CD1c-positive myeloid dendritic cell (primary cell): Measurements from ENCODE around the gene TCEAL7.
A peak's percentile ranks its signal among the peaks of the same experiment; 100 is the strongest.
"Not testable (repeated sequence)": the region's sequence is repeated elsewhere in the genome, so short reads cannot be mapped to it uniquely, and the experiment has no call there.

Experiments
- DNase-seq: peaks from one replicate; pipeline ENCODE4 v3.0.0-alpha.2; 2016; ENCODE audit errors: extremely low spot score

The TCEAL7 gene, protein sequence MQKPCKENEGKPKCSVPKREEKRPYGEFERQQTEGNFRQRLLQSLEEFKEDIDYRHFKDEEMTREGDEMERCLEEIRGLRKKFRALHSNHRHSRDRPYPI

DNA sequence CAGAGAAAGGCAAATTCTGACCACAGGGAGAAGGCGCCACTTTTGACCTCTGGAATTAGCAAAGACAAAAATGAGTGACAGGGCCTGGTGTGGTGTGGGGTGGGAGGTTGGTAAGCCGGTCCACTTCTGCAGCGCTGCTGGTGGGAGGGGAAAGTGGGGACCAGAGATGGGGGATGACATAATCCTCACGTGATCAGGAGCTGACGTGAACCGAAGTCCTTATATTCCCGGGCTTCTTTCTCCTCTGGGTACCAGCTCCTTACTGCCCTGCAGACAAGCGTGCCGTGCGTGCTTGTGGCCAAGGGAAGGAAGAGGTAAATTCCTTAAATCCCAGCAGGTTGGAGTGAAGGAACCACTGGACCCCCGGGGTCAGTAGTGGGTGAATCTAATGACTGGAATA, at the start of gene TCEAL7:
TCEAL7 (plus strand) TSS at position 249 of the 400 bp plus-strand sequence. CDS start 1,165 bp downstream, outside the sequence.
- DNase-seq: no peak

DNA sequence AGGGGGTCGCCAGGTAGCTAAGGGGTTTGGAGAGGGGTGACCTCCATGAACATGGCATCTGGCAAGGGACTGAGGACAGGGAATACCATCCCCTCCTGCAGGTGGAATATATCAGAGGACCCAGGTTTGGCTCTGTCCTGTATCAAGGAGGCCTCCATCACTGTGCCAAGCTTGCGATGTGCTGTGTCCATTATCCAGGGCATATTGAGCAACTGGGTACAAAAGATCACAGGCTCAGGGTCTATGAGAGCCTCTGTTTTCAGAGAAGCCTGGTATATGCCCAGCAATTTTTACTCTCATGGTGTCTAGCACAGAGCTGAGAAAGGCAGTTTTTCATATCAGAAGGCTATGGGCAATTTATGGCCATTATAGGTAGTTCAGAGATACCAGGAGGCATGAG, 36.9 kb upstream of the TCEAL7 start:
- no peak for DNase-seq

DNA sequence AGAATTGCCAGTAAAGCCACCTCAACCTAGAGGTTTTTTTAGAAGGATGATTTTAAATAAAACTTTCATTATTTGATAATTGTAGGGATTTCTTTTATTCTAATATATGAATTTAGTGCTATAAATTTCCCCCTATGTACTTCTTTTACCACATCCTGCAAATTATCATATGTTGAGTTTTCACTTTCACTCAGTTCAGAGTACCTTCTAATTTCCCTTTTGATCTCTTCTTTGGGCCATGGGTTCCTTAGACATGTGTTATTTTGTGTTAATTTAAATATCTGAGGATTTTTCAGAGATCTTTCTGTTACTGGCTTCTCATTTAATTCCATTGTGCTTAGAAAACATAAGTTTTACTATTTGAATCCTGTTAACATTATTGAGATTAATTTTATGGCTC, 25.3 kb upstream of the TCEAL7 start:
- DNase-seq: no peak

DNA sequence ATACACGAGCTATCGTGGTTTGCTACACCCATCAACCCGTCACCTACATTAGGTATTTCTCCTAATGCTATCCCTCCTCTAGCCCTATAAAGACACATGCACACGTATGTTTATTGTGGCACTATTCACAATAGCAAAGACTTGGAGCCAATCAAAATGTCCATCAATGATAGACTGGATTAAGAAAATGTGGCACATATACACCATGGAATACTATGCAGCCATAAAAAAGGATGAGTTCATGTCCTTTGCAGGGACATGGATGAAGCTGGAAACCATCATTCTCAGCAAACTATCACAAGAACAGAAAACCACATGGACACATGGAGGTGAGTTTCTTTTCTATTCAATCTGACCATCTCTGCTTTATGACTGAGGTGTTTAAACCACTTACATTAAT, 24.4 kb upstream of the TCEAL7 start:
- DNase-seq: not testable (repeated sequence)

DNA sequence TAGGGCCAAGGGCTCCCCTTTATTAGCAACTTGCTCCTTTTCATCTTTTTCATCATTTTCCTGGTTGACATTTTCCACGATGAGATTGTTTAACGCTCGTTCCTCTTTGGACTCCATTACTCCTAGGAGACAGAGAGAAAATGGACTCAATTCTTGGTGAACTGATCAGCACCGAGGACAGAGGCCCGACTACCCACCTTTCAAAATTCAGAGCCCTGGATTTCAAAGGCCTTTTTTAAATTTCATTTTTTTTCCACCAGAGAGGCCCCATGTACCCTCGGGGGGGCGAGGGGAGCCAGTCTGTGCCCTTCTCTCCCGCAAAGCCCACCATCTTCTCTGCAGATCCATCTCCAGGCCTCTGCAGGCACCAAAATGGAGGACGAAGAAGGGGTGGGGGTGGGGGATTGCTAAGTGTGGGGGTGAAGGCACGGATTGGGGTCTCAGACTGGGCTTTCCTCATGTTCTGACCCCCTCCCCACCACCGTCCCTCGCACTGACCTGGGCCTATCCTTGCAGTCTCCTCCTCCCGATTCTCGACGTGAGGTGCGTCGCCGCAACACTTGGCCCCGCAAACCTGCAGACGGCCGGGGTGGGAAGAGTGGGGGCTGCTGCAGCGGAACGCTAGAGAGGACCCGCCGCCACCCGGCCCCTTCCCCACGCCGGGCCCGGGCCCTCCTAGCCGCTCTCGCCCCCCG, 20.0 kb upstream of the TCEAL7 start:
- DNase-seq: no peak

DNA sequence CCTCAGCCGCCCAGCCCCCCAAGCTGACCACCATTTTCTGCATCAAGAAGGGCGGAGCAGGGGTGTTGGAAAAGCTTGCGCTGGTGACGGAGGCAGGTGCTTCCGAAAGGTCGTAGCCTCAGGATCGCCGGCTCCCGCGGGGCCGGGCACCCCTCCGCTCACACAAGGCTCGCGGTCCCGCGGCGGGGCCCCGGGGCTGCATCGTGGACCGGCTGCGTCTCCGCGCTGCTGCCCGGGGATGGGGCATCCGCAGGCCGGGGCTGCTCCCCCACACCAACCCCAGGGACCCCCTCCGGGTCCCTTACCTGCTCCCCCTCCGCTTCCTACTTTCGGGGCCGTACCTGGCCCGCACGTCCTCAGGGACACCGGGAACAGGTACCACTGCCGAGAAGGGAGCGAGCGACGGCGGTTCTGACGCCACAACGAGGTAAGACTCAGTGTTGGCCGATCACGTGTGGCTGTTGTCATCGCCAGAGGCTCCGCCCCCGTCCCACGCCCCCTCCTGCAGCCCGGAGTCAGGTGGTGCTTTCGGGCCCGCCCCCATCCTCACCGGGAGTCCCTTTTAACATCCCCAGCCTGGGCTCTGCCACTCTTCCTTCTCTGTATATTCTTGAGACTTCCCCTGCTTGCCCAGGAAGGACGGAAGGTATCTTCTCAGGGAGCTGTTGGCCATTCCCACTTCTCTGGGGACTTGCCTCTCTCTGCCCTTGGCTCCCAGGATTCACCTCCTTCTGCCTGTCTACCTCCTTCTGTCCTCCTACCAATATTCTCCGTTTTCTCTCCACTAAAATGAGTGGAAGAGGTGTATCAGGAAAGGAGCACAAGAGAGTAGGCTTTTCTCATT, 19.3 kb upstream of the TCEAL7 start, which contains the start of gene BEX2:
BEX2 (minus strand) TSS at position 436 of the 844 bp plus-strand sequence. CDS start 1,014 bp downstream, outside the sequence.
- peak; percentile 60 for DNase-seq

DNA sequence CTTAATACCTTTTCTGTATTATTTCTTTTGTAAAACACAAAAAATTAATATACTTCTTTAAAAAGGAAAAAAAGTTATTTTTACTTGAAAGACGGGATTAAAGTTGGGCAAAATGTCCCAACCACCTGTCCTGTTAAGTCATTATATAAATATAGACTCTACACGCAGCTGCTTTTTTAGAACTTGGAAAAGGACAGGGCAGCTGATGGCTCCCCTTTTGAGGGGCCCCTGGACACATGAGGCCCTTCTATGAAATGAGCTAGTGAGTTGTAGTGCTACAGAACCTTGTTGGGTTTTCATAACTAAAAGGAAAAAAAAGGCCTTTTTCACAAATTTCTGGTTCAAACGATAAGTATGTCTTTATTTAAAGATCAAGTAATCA, 18.6 kb upstream of the TCEAL7 start:
- DNase-seq: no peak

DNA sequence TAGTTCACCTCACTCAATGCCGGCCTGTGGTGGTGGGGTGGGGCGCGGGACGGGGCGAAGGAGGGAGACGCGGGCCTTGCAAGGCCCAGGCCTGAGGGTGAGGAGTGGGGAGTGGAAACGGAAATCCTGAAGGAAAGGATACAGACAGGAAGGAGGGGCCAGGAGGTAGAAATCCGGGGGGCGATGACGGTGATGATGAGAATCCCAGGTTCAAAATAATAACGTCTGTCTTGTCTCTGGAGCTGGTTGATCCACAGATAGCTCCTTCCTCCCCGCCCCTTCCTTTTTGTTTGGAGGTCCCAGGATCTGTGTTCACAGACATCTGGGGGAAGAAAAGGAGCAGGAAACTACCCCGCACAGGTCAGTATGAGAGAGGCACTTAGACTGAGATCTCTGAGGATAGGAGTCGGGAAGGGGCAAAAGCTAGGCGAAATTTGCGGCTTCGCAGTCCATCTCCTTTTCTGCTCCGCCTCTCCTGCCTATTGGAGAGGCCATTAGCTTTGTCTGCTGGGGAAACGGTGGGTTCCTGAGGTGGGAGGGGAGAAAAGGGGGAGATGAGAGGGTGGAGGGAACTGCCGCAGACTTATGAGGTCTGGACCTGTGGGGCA, 746 bp downstream of the TCEAL7 start:
- no peak for DNase-seq

DNA sequence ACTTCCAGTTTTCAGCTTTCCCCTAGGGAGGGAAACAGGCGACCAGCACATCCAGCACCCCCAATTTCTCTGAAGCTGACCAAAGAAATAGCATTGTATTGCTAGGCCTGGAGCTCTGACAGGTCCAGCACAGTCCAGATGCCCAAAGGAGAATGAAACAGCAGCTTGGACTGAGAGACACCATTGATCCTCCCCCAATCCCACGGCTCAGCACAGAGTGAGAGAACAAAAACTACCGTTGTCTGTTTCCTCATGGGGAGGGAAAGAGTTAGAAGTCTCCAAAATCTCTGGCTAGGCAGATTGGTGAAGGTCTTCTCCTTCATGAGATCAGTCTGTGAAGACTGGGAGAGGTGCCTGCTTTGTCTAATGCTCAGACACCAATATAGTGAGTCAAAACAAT, 8.6 kb downstream of the TCEAL7 start:
- no peak for DNase-seq

DNA sequence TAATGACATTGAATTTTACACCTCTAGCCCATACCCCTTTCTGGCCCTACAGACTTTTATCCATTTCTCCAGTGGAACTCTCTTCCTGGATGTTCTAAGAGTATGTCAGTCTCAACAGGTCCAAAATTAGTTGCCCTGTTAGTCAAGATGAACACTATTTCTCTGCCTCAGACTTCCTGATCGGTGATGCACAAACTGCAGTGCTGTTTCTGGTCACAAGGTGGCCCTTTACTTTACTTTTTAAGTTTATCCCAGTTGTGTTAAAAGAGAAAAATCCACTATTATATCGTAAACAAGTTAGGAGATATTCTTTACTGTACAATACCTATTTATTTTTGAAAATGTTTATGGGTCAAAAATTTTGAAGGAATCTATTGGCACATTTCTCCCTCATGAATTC, 13.1 kb downstream of the TCEAL7 start:
- DNase-seq: peak; percentile 36

DNA sequence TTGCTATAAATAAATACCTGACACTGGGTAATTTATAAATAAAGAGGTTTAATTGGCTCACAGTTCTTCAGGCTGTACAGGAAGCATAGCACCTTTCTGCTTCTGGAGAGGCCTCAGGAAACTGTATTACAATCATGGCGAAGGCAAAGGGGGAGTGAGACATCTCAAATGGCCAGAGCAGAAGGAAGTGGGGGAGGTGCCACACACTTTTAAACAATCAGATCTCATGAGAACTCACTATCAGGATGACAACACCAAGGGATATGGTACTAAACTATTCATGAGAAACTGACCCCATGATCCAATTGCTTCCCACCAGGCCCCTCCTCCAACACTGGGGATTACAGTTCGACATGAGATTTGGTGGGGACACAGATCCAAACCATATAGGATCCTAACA, 14.6 kb downstream of the TCEAL7 start:
- DNase-seq: no peak

DNA sequence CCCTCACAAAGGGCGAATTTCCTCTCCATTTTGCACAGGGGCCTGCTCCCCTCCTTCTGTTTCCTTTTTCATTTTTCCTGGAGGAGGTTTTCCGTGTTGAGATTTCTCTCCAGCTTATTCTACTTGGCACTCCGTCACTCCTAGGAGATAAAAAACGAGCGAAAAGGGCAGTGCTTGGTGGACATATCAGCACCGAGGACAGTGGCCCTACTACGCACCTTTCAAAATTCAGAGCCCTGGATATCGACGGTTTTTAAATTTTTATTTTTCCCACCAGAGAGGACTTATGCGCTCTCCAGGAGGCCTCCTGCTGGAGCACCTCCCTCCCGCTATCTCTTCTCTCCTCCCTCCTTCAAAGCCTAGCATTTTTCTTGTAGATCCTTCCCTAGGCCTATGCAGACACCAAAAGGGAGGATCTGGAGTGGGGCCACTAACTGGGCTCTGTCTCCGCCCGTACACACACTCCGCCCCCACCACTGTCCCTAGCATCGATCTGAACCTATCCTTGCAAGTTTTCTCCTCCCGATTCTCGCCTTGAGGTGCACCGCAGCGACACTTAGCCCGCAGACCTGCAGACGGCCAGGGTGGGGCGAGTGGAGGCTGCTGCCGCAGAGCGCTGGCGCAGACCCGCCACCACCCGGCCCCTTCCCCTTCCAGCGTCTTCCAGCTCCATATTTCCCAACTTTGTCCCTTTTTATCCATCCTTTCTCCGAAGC, 17.8 kb downstream of the TCEAL7 start:
- no peak for DNase-seq

DNA sequence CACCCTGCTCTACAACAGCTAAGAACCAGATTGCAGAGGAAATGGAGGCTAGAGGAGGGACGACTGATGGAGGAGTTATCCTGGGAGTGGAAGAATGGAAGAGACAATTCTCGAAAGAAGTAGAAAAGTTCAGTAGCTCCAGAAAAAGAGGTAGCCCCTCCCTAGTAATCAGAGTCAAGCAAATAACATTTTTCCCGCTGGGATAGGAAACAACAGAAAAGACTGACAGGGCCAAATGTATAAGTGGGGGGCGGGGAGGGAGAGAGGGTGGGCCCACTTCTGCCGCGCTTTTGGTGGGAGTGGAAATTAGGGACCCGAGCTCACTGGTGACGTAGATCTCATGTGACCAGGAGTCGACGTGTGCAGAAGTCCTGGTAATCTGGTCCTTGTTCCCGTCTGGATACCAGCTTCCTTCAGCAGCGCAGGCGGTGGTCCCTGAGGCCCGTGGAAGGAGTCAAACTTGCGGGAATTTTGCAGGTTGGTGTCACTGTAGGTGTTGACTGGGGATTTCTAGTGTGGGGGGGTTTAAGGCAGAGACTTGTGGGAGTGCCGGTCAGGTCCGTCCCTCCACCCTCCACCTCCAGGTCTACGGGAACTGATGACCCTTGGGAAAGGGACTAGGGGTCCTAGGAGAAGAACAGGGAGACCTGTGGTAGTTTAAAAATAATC, 26.2 kb downstream of the TCEAL7 start, which contains the start of gene TCEAL9:
TCEAL9 (plus strand) TSS at position 377 of the 669 bp plus-strand sequence. CDS start 1,179 bp downstream, outside the sequence.
- DNase-seq: peak; percentile 20

DNA sequence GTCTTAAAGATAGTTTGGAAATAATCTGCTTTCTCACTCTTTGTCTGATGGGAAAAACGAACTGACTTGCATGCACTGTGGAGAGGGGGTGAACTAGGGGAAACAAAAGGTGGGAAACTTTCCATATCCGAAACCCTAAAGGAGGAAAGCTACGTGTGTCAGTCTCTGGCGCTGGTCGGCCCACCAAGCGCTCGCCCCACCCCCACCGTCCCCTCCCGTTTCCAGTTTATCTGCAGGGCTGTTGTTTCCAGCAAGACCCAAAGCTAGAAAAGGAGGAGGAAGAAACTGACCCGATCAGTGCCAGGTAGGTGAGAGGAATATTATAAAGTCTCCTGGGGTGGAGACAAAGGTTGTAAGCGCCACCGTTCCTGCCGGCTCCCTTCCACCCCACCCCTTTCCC, 26.8 kb downstream of the TCEAL7 start:
- DNase-seq: no peak

DNA sequence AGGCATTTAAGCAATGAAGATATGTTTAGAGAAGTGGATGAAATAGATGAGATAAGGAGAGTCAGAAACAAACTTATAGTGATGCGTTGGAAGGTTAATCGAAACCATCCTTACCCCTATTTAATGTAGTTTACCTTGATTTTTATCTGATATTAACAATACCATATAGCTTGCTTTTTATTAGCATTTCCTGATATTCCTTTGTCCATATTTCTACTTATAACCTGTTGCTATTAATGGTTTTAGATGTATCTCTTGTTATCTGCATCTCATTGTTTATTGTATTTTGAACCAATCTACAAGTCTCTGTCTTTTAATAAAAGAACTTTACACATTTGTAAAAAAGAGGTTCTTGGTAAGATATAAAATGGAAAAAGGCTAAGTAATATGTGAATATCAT, 27.8 kb downstream of the TCEAL7 start:
- no peak for DNase-seq

DNA sequence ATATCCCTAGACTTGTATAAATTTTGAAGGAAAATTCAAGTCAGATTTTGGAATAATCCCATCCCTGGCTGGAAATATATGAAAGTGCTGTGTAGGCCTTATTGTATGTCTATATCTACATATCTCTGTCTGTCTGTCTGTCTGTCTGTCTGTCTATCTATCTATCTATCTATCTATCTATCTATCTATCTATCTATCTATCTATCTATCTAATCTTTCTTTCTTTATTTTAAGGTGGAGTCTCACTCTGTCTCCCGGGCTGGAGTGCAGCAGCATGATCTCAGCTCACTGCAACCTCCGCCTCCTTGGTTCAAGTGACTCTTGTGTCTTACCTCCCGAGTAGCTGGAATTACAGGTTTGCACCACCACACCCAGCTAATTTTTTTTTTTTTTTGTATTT, 29.6 kb downstream of the TCEAL7 start:
- DNase-seq: not testable (repeated sequence)

DNA sequence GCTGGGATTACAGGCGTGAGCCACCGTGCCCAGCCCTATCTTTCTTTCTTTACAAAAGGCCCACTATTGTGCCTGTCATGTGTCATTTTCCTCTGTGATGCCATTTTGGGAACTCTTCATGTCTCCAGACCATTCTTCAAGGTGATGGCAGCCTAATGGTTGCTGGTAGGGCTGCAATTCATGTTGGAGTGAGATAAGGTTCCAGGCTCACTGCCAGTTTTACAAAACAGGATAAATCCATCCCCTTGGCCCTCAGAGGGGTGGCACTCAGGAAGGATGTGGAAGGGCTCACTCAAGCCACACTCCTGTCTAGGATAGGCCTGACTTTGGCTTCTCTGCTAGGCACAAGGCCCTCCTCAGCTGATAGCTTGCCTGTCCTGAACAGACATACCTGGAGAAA, 30.1 kb downstream of the TCEAL7 start:
- no peak for DNase-seq

DNA sequence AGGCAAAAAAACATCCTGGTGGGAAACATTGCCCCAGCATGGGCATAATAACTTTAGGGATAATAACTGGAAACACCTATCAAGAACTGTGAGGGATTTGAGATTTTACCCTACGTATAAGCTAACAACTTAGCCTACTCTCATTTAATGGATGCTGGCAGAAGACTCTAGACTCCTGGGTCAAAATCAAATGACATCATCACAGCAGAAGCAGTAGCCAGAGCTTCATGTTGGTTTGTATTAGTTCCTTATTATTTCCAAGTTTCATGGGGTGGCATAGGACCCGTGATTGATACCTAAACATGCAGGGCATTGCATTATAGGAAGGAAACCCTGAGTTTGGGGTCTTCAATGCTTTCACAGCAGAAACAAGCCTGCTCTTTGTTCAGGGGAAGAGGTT, 30.9 kb downstream of the TCEAL7 start:
- no peak for DNase-seq

DNA sequence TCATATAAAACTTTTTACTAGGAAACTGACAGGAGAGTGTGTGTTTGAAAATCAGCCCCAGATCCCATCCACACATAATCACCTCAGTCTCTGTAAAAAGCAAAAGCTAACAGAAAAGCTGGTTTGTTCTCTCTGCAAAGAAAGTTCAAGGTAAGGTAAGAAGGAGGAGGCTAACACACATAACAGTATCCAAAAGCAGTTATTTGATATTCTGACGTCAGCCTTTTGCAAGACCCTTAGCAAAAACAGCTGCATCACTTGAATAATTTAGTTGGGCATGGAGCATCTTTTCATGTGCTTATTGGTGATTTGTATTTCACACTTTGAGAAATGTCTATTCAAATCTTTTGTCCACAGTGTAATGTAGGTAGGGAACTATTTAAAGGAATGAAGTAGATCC, 31.8 kb downstream of the TCEAL7 start:
- DNase-seq: no peak

DNA sequence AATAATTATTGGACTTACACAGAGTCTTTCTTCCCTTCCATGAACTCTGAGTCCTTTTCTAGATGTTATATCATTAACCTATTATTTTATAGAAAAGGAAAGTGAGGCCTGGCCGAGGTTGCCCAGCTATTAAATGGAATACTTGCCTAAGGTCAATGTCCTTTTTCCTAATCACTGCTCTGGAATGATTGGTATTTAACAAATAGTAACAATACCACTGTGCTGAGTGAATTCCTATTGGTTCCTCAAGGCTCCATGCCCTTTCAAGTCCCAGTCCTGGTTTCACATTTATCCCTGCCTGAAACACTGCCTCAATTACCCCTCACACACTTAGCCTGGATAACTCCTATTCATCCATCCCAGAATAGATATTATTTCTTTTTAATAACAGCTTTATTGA, 32.4 kb downstream of the TCEAL7 start:
- DNase-seq: no peak

DNA sequence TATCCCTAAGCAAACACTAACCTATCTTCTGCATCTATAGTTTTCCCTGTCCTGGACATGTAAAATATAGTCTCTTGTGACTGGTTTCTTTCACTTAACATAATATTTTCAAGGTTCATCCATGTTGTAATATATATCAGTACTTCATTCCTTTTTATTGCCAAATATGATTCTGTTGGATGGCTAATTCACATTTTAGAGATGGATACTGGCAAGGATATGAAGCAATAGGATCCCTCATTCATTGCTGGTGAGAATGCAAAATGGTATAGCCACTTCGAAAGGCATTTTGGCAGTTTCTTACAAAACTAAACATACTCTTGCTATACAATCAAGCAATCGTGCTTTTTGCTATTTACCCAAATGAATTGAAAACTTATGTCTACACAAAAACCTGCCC, 33.0 kb downstream of the TCEAL7 start:
- DNase-seq: no peak
